Hippocampal formation (tissue), 2 donors: ENCODE measurements around the gene AKAIN1.

ENCODE experiments used
- DNase-seq, 2 donors: peaks; one replicate each; lab custom pipeline; 2025; lab: John Stamatoyannopoulos, UW

AKAIN1 gene

DNA sequence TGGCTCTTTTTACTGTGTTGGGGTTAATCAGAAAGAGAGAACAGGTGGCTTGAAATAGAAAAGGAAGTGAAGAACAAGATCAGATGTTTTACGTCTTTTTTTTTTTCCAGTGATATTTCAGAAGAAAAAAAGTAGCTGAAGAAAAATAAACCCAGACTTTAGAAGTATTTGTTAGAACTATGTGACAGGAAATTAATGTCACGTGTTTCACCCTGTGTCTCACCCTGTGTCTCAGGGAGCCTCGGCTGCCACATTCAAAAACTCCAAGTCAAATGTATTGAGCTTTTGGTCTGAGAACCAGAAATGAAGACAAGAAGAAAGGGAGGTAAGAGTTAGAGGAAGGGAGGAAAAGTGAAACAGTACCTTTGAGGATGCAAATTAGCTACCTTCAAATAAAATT lies 38.0 kb downstream of the AKAIN1 start:
- DNase-seq: no peak

DNA sequence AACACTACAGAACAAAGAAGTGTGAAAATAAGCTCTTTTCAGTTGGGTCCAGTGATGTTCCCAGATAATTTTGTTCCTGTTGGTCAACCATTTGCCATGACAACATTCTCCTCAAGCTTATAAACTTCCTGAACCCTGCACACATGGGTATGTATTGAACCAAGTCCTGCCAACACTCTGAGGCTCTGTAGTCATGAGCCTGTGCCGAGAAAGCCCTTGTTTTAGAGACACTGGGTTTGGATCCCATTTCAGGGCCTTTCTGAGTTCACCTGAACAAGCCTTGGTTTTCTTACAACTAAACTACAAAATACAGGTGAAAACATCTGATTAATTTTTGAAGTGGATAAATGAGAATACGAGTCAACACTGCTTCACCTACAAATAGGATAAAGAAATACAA lies 38.5 kb downstream of the AKAIN1 start:
- no peak for DNase-seq

DNA sequence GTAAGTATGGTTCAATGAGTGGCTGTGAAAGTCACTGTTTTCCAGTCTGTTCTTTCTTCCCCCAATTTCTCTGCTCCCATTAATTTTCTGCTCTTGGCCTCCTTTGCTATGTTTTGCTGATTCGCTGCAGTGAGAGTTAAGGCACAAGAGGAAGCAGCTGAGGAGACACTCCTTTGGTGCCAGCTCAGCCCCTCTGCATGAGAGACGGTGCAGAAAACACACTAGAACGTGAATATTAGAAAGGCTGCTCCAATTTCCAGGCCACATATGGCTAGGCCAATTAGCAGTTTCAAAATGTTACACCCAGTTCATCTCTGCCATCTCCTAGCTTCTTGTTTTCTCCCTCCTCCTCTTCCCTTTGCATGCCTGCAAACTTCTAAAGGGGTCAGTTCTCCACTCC lies 38.9 kb downstream of the AKAIN1 start:
- DNase-seq: no peak

DNA sequence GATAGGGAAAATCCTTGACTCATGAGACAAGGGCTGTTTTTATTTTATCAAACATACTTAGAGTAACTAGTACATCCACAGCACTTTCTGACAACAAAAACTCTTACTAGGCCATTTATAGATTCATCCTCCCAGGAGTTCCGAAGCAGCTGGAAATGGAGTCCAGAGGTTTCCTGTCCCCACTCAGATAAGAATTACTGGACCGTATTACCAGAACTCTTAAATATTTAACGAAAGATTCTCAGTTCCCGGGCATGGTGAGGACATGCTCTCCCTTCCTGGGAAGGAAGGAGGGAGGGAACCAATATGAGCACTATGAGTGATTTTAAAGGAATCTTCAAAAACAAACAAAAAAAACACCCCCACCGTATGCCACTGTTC lies 41.2 kb downstream of the AKAIN1 start:
- DNase-seq: no peak

DNA sequence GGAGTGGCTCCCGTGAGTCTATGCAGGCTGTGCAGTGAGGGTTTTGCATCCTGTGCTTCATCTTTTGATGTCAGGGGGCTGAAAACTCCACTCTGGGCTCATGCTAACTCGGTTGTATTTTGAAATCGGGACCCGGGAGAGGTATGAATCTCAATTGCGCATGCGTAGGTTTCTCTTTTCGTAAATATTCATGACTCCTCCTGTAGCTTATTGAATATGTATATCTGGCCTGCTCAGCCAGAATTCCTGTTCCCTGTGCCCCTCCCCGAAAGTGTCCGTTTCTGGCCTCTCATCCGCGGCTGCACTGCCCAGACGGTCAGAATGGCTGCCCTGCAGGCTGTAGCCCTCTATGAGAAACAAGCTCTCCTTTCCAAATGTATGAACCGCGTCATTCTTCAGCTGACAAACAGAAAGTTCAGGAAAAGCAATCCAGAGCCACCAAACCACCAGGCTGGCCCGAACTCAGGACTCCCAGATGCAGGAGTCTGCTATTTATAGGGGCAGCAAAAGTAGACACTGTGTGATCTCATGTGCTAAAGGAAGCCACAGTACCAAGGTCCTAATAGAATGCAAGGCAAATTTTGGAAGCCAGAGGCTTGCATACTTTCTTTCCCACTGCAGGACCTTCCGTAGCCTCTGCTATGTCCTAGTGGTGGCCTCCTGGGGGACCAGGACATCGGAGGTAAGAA lies 41.7 kb downstream of the AKAIN1 start:
- no peak for DNase-seq

DNA sequence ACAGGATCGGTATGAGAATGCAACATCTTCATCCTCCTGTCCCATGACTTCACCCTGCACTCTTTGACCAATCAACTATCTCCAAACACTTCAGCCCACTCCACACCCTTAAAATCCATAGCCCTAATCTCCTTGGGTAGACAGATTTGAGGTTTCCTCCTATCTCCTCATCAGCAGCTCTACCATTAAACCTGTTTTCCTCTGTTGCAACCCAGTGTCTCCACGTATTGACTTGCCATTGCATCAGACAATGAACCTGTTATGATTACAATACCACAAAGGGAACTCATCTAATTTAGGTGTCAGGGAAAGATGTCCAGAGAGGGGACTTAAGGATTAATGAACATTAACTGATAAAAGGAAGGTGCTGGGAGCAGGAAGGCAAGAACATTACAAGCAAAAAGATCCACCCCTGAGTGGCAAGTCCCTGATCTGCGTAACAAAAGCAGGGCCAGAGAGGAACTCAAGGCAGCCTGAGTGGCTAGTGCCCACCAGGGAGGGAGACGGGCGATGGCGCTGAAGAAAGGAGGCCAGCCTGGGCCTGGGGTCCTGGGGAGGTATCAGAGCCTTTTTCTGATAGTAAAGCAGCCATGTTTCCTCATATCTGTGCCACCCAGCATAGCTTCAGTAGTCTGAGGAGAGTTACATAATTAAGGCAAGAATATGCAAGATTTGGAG lies 44.6 kb downstream of the AKAIN1 start:
- no peak for DNase-seq

DNA sequence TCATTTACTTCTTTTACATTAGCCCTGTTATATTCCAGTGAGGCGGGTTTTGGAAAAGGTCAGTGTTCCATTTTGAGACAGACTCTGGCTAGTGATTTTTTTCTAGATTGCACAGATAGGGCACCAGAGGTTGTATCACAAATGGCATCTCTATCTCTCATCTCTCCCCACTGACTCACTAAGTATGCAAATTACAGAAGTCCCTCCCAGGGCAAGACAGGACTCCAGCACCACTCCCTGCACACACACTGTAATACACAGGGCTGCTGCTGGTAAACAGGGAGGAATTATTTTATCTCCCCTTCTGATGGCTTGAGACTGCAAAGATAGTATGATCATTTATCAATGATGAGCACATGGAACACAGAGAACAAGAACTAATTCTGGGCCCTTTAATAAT lies 46.2 kb downstream of the AKAIN1 start:
- no peak for DNase-seq

DNA sequence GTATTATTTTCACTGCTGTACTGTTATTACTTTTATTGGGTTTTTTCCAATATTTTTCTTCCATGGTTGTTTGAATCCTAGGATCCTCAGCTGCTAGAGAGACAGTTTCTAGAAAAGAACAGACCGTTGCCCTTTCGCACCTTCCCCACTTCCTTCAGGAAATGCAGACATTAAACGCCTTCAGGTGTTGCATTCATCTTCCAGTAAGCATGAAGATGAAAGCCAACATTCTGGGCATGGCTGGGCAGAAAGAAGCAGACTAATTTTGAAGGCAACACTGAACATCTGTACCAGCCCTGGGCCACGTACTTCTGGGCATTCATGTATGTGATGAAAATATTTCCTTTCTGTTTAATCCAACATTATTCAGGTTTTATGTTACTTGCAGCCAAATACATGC lies 51.0 kb downstream of the AKAIN1 start:
- DNase-seq: no peak

DNA sequence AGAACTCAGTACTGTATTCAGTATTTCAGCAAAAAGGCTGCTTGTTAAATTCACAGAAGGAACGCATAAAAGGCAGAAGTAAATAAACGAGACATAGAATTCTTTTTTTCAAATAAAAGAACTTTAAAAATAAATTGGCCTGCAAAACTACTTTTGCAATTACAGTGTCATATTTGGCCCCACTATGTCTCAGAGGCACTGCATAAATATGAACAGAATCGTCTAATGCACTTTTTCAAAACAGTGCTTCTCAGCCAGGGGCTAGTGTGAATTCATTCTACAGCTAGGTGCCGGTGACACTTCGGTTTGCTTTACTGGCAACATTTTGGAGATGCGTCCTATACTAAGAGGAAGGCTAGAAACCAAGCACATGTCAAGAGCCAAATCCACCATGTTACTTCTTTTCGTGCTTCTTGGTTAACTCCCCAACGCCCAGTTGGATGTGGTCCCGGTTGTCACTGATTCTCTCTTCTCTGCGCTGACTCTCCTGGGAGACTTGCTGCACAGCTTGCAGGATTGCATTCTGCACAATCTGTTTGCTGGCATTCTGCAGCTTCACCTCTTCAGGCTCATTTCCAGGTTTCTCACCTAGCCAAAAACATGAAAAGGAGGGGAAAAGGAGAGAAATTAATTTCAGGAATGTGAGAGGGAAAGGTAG lies 51.8 kb downstream of the AKAIN1 start:
- no peak for DNase-seq

DNA sequence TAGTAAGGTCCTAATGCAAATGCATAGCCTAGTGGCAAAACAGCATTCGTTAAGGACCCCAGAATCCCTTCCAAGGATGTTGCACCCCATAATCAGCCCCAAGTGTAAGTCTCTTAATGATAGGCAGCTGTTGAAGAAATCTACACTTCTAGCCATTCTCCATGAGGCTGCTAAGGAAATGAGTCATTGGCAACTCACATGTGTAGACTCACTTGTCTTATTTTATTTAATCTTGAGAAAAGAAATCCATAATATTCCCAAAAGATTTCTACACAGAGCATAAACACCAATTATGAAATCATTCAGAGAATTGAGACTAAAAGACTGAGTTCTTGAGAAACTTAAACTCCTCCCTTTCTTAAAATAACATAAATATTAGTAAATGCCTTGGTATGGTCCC lies 52.4 kb downstream of the AKAIN1 start:
- DNase-seq: no peak

DNA sequence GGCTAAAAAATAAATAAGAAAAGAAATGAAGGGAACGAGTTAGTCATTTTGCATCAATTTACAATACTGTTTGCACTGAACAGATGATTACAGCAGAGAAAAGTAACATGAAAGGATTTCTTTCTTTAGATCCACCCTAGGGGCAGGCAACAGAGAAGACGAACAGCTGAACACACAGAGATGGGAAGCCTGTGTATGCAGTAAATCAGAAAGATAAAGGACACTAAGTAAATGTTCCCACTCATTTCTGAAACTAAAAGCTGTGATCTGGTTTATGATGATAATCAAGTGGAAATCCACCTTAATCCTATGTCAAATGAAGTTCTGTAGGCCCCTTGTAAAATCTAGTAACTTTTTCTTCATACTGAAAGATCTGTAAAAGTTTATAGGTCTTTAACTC lies 54.2 kb downstream of the AKAIN1 start:
- no peak for DNase-seq

DNA sequence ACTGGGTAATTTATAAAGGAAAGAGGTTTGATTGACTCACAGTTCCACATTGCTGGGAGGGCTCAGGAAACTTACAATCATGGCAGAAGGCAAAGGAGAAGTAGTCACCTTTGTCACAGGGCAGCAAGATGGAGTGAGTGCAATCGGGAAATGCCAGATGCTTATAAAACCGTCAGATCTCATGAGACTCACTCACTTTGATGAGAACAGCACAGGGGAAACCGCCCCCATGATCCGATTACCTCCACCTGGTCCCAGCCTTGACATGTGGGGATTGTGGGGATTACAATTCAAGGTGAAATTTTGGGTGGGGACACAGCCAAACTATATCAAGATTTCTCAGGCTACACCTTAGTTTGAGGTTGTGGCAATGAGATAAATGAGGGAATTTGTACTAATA lies 54.9 kb downstream of the AKAIN1 start:
- no peak for DNase-seq

DNA sequence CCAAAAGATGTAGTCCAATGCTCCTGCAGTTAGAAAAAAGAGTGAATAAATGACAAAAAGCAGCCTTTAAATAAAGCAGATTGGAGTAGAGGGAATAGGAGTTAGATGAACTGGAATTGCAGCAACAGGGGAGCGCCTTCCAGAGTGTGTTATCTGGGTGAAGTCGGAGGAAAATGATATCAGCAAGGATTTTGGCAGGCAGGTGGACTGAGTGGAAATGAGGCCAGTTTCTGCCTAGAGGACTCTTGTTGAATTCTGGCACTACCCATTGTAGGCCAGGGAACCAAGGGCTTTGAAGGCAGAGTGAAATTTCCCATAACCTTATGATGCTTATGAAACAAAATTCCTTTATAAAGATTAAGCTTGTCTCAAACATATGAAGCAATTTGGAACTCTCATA lies 59.8 kb downstream of the AKAIN1 start:
- no peak for DNase-seq

DNA sequence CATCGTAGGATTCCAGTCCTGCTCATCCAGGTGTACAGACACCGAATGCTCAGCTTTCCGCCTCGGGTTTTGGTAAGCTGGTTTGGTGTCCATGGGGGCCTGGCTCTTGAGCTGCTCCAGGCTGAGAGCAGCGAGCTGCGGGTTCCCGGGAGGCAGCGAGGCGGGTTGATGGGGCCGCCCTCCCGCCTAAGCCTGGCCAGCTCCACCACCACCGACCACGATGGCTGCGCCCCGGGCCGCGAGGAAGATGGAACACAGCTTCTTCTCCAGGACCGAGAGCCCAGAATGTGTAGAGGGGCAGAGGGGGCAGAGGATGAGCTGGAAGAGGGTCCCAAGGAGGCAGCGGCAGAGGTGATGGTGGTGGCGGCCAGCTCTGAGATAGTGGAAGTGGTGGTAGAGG lies 64.1 kb downstream of the AKAIN1 start:
- no peak for DNase-seq

DNA sequence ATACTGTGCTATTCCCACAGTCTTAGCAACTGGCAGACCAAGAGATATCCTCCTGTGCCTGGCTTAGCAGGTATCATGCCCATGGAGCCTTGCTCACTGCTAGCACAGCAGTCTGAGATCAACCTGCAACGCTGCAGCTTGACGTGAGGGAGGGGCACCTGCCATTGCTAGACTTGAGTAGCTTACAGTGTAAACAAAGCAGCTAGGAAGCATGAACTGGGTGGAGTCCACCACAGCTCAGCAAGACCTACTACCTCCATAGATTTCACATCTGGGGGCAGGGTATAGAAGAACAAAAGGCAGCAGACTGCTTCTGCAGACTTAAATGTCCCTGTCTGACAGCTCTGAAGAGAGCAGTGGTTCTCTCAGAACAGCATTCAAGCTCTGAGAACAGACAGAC lies 74.8 kb downstream of the AKAIN1 start:
- DNase-seq: no peak

DNA sequence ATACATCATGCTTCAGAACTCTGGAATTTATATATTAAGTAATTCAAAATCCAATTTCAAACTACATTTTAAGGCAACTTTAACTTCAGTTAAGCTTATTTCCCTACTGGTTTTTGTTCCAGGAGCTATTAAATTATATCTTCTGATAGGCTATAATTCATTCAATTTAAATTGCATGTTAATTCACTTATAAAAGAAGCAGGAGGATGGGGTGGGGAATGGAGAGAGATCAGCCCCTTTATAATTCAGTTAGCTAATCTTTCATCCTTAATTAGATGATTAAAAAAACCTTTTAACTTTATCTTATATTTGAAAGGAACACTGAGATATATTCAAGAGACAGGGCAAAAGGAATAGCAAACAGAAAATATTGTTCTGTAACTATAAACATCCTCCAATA lies 86.8 kb downstream of the AKAIN1 start:
- DNase-seq: no peak

DNA sequence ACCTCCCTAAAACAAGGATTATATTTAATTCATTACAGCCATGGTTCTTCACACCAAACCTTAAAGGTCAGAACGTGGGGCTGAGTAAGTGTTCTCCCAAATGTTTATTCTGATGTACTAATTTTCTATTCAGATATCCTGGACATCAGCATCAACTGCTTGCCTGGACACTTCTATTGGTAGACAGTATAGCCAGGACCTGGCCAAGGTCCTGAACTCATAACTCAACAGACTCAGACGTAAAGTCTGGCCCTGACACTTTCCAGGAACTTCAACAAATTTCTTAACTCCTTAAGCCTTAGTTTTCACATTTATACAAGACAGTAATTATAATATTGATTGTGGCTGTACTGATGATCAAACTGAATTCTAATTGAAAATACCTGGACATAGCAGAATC lies 89.1 kb downstream of the AKAIN1 start:
- DNase-seq: no peak

DNA sequence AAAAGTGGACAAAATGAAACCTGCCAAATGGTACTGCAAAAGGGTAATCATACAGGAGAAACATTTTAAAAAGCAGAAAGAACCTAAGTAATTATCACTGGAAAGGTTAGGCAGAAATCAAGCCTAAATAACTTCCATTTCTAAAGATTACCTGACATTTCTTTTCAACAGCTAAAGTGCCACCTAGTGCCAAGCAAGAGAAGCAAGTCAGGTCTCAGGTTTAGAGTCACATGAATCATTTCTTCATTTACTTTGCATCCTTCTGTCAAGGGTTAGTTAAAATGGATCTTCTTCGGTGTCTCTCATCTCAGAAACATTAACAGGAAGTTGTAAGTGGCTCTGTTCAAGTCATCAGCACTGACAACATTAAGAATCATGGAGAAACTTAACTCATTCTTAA lies 90.3 kb downstream of the AKAIN1 start:
- no peak for DNase-seq

DNA sequence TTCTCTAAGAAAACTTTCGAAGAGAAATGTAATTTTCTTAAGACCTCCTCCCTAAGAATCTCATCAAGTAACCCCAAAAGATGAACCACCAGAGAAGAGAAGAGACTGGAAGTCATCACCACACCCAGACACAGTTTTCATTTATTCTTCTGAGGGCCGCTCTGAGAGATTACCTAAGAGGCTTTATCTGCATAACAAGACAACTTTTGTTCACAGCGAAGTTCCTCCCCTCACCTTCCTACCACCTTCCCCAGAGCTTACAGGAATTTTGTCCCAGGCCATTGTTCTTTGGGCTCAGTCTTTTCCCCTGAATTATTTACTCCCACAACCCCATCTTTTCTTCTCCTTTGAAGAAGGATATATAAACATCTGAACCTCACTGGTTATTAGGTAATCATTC lies 92.8 kb downstream of the AKAIN1 start:
- no peak for DNase-seq

DNA sequence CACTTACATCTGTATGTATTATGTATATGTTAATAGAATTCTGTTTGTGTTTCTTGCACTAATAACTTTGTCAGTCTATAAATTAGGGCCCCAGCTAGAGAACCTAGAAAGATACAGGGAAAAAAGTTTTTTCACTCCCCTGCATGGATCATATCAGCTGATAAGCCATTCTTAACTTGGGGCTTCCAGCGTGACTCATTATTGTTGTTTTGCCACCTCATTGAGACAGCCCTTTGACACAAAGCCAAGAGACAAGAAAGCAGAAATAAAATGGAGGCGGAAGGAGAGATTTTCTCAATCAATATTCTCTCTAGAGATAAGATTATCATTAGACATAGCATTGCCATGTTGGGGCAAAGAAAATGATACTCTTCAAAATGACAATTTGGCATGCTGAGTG lies 93.4 kb downstream of the AKAIN1 start:
- DNase-seq: no peak

DNA sequence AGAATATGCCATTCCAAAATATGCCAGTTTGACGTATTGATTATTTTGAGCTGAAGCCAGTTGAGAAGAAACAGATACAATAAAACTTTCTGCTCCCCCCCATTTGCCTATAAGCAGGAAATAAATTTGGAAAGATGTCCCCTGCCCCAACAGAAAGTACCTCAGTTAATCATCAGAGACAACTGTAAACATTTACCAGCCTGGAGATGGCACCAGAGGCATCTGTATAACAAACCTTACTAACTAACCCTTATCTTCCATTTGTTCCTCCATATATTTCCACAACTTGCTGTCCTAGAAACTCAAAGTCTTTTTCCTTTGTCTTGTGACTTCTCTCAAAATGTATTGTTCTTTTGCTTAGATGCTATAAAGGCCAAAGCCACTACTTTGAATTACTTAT lies 93.8 kb downstream of the AKAIN1 start:
- no peak for DNase-seq

DNA sequence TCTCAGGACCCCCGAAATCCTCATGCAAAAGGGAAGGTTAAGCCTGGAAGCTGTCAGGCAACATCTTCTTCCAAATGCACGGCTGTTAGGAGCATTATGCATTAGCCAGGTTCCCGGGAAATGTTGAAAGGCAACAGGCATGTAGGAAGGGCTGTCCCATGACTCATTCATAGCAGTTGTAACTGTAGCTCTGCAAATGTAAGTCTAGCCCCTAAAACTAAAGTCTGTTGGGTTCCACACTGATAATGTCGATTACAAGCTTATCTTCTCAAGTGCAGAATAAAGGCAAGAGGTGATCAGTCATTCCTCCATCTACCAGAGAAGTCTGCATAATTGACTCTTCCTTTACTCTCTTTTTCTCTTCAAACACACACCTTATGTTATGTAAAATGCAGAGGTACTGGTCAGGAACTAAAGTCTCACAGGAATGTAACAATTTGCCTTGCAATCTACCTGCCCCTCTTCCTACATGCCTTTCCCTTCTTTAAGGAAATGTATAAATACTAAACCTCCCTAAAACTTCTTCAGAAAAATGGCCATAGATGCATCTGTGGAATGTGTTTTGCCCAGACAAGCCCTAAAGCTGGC lies 99.8 kb downstream of the AKAIN1 start:
- no peak for DNase-seq

DNA sequence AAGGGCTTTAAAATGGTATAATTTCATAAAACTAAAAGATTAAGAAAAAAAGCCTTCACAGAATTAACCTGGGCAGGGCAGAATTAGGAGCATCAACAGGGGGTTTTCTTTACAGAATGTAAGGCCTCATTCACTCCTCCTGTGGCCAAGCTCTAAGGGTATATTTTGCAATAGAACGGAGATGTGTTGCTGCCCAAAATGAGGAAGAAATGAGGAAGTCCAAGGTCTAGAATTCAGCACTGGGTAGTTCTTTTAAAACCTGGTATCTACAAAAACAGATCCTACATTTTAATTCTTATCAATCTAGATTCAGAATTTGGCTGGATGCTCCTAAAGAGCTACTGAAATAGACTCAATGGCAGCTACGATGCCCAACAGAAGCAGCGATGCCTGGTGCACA lies 101.8 kb downstream of the AKAIN1 start:
- DNase-seq: no peak
